GM23338 (cell line): ENCODE measurements around the gene CD70. TPM values are rescaled to one million over a fixed set of nuclear protein-coding genes. Genes with fewer than 3 reads are reported as not detected.
"Not testable (repeated sequence)": the region's sequence is repeated elsewhere in the genome, so short reads cannot be mapped to it uniquely, and the experiment has no call there.

ENCODE experiments used
- ATAC-seq: fragments of 200-7000 bp; cut with Tn5 transposase; 3 replicates; pipeline ENCODE4 v1.9.1; 2020
- DNase-seq: peaks from one replicate; pipeline ENCODE4 v3.0.0-alpha.2; 2015; ENCODE audit warnings: low spot score
- H2AFZ ChIP-seq: fragments of 200-600 bp; sonication (generic); 2 replicates; pipeline ENCODE4 v1.8.0; 2016; ENCODE audit warnings: antibody characterized with exemption, mild to moderate bottlenecking, moderate library complexity
- H3F3A ChIP-seq: fragments of 200-600 bp; sonication (generic); replicated peaks from 2 replicates; pipeline ENCODE4 v1.8.0; 2017; ENCODE audit warnings: antibody characterized with exemption, mixed run types, low read depth
- H3K27ac ChIP-seq: fragments of 200-600 bp; sonication (generic); 2 replicates; pipeline ENCODE4 v1.6.1; 2016; ENCODE audit warnings: low read depth
- H3K27me3 ChIP-seq: fragments of 200-600 bp; sonication (generic); 2 replicates; pipeline ENCODE4 v1.8.0; 2016; ENCODE audit warnings: mild to moderate bottlenecking, mixed run types, moderate library complexity; ENCODE audit not compliant: insufficient read depth
- H3K36me3 ChIP-seq: fragments of 200-600 bp; sonication (generic); 2 replicates; pipeline ENCODE4 v1.8.0; 2016; ENCODE audit warnings: mild to moderate bottlenecking; ENCODE audit not compliant: insufficient read depth
- H3K4me1 ChIP-seq: fragments of 200-600 bp; sonication (generic); 2 replicates; pipeline ENCODE4 v1.8.0; 2016; ENCODE audit warnings: mild to moderate bottlenecking, moderate library complexity; ENCODE audit not compliant: insufficient read depth
- H3K4me2 ChIP-seq: fragments of 200-600 bp; sonication (generic); 2 replicates; pipeline ENCODE4 v1.7.1; 2017; ENCODE audit warnings: mixed run types
- H3K4me3 ChIP-seq: fragments of 200-600 bp; sonication (generic); 2 replicates; pipeline ENCODE4 v1.6.1; 2016; ENCODE audit warnings: mixed run types
- H3K79me2 ChIP-seq: fragments of 200-600 bp; sonication (generic); replicated peaks from 2 replicates; pipeline ENCODE4 v1.8.0; 2017; ENCODE audit warnings: mild to moderate bottlenecking; ENCODE audit not compliant: insufficient read depth
- H3K9me2 ChIP-seq: fragments of 200-600 bp; sonication (generic); 2 replicates; pipeline ENCODE4 v1.8.0; 2017; ENCODE audit not compliant: insufficient read depth
- H4K20me1 ChIP-seq: fragments of 200-600 bp; sonication (generic); replicated peaks from 2 replicates; pipeline ENCODE4 v1.8.0; 2017; ENCODE audit warnings: mild to moderate bottlenecking; ENCODE audit not compliant: insufficient read depth
- H3K27ac Mint-ChIP-seq: 2 replicates; pipeline ENCODE4 v1.8.0; 2020; ENCODE audit warnings: inconsistent platforms, mild to moderate bottlenecking, moderate library complexity, mixed read lengths
- H3K27me3 Mint-ChIP-seq: 3 replicates; pipeline ENCODE4 v1.8.0; 2022; ENCODE audit warnings: low read depth, mild to moderate bottlenecking, moderate library complexity, mixed read lengths, inconsistent platforms; ENCODE audit not compliant: insufficient read depth, poor library complexity
- H3K36me3 Mint-ChIP-seq: 3 replicates; pipeline ENCODE4 v1.8.0; 2021; ENCODE audit warnings: low read depth, mild to moderate bottlenecking, inconsistent platforms, moderate library complexity, mixed read lengths
- H3K4me1 Mint-ChIP-seq: 3 replicates; pipeline ENCODE4 v1.8.0; 2020; ENCODE audit warnings: mild to moderate bottlenecking, inconsistent platforms, mixed read lengths
- H3K4me3 Mint-ChIP-seq: 3 replicates; pipeline ENCODE4 v1.8.0; 2021; ENCODE audit warnings: moderate library complexity, mild to moderate bottlenecking, inconsistent platforms, mixed read lengths
- H3K9me3 Mint-ChIP-seq: 3 replicates; pipeline ENCODE4 v1.8.0; 2020; ENCODE audit warnings: moderate library complexity, mild to moderate bottlenecking, inconsistent platforms, mixed read lengths
- ZNF462 ChIP-seq: fragments of 250-450 bp; sonication (Bioruptor Pico); IDR thresholded peaks from 2 replicates; pipeline ENCODE4 v1.5.0; 2020; ENCODE audit warnings: mild to moderate bottlenecking, moderate library complexity
- polyA plus RNA-seq: library from polyadenylated mRNA; unstranded; fragments of >200 nt; fragmentation: Nextera tagmentation; extraction: Ambion mirVana; gene quantifications from 2 replicates; pipeline ENCODE4 v1.2.1, GENCODE V29; 2016
- total RNA-seq: library from RNA; depleted of rRNA; stranded (reverse); fragments of >200 nt; shearing (Covaris generic); gene quantifications from 2 replicates; pipeline ENCODE4 v1.2.3, GENCODE V29; 2014

CD70 gene
- total and polyA plus RNA-seq, 2 experiments from 2014 or later = 2.0 to 7.3 TPM

DNA sequence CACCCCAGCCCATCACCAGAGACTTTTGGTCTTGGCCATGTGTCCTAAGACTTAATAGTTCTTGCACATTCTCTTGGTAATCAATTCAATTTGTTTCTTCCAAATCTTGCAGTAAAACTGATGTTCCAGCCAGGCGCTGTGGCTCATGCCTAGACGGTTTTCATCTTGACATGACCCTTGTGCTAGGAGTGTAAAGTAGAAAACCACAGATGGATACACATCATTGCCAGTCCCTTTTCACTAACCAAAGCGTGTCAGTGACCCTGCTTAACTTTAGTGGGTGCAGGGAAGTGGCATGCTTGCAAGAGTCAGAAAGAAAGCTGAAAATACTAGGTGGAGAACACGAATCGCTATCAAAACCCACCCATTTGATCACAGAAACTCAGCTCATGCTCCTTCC lies 18.0 kb upstream of the CD70 start (continued):
- TF ChIP-seq ZNF462 (CRISPR knock-in tag) = no peak

GRCh38 chr19:6608146-6608545 lies 17.2 kb upstream of the CD70 start:
- H3K4me3 ChIP-seq, H3K4me2 ChIP-seq, H3K27ac Mint-ChIP-seq, ATAC-seq, H3K27me3 ChIP-seq, H2AFZ ChIP-seq, H3K36me3 ChIP-seq, DNase-seq, H3K4me1 Mint-ChIP-seq, H3K27ac ChIP-seq, H3F3A ChIP-seq, H3K27me3 Mint-ChIP-seq, H3K4me1 ChIP-seq, H3K4me3 Mint-ChIP-seq, H4K20me1 ChIP-seq, H3K79me2 ChIP-seq, H3K9me2 ChIP-seq: not testable (repeated sequence)
- Mint-ChIP-seq H3K36me3 (peaks cover 27% of the 10 kb centered on the region), H3K9me3 (peaks cover 91% of the 10 kb centered on the region)

- not testable (repeated sequence) for H3K4me3 ChIP-seq, H3K4me1 Mint-ChIP-seq, H3K4me3 Mint-ChIP-seq, H3K27me3 Mint-ChIP-seq, H3K27ac Mint-ChIP-seq, H3K4me1 ChIP-seq, H3K27me3 ChIP-seq, H4K20me1 ChIP-seq, H3K9me2 ChIP-seq, H3K27ac ChIP-seq, H3K36me3 ChIP-seq, DNase-seq, H3F3A ChIP-seq, H3K4me2 ChIP-seq, ATAC-seq, H3K79me2 ChIP-seq
- H3K9me3 Mint-ChIP-seq = peaks cover 91% of the 10 kb centered on the region
- H3K36me3 Mint-ChIP-seq = peaks cover 20% of the 10 kb centered on the region
- 0 out of 2 replicates have a peak overlapping the region, but pooled peaks have one; percentile 8 for H2AFZ ChIP-seq
These were observed 15.5 kb upstream of the CD70 start for GRCh38 chr19:6606276-6607070.
